ENCODE measurements around the gene KLF17.

KLF17 gene

GRCh38 chr1:44152692-44153091 lies 34.1 kb downstream of the KLF17 start:
- no peak for DNase-seq (ENCODE audit: low spot score)

- no peak for DNase-seq (ENCODE audit: low spot score)
Observed at GRCh38 chr1:44154049-44154448, 35.4 kb downstream of the KLF17 start.

- DNase-seq (ENCODE audit: low spot score) = no peak
Observed at GRCh38 chr1:44157903-44158302, 39.3 kb downstream of the KLF17 start.

GRCh38 chr1:44158871-44159270 lies 40.2 kb downstream of the KLF17 start:
- no peak for DNase-seq (ENCODE audit: low spot score)

GRCh38 chr1:44161546-44161945 lies 42.9 kb downstream of the KLF17 start:
- DNase-seq (ENCODE audit: low spot score) = no peak

GRCh38 chr1:44168520-44169098 lies 50.0 kb downstream of the KLF17 start:
- DNase-seq (ENCODE audit: low spot score) = no peak

- no peak for DNase-seq (ENCODE audit: low spot score)
Observed at GRCh38 chr1:44170281-44170823, 51.7 kb downstream of the KLF17 start.

GRCh38 chr1:44174630-44175029 lies 56.0 kb downstream of the KLF17 start:
- no peak for DNase-seq (ENCODE audit: low spot score)
